ENCODE data around the gene CENPX. TPM values are rescaled to one million over a fixed set of nuclear protein-coding genes. Genes with fewer than 3 reads are reported as not detected.

CENPX gene
- total and polyA plus RNA-seq, 2 of the 13 experiments (the other 11 are each of a cell fraction or from before 2014, with no cell fraction given): 92.7 to 170 TPM

DNA sequence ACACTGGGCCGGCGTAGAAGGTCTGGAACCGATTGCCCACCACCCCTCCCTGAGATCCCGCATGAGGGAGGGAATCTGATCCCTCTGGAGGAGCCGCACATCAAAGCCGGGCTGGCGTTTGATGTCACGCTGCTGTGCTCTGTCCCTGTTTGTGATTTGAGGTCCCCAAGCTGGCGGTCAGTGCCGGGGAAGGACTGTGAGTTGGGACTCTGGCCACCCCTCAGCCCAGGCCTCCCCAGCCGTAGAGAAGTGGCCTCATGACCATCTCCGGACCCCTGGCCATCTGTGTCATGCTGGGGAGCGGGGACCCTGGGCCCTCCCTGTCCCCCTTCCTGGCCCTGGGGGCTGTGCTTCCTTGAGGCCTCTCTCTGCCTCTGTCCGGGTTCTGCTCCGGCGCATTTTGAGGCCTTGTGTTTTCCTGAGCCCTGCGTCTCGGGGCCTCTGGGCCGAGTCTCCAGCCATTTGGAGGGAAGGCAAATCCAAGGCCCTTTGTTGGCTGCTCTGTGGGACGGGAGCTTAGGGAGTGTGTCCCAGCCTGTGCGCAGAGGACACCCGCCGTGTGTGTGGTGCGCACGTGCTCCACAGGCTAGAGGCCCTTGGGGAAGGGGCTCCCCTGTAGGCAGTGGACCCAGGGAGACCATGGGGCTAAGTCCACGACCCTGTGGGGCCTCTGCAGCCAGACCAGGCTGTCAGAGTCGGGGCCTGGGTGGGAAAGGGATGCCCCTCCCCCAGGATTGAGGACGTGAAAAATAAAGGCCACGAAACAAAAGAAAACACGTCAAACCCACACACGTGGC is 30.2 kb downstream of the CENPX start (continued):
- TF ChIP-seq, protein P1, sequence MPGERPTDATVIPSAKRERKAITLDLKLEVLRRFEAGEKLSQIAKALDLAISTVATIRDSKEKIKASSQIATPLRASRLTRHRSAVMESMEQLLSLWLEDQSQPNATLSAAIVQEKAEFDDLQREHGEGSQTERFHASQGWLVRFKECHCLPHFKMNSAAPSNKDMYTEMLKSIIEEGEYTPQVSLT (CRISPR knock-in tag; IDR thresholded peaks at IDR 0.05; ENCODE audit: borderline replicate concordance, low read depth): peak; percentile 7; the same call in 1 of the 2 replicates
- TF ChIP-seq ETV5 (CRISPR knock-in tag; IDR thresholded peaks at IDR 0.05; ENCODE audit: borderline replicate concordance) (peak; percentile 75), TERF1 (CRISPR knock-in tag; IDR thresholded peaks at IDR 0.05) (peak; percentile 95), MAX (IDR thresholded peaks at IDR 0.05) (no peak), ZNF274 (CRISPR knock-in tag; IDR thresholded peaks at IDR 0.05) (peak; percentile 99), ZNF768 (CRISPR knock-in tag; IDR thresholded peaks at IDR 0.05) (no peak; the same call in none of the 2 replicates), AGO1 (IDR thresholded peaks at IDR 0.05; ENCODE audit: low read depth, low read length, poor library complexity, severe bottlenecking) (peak; percentile 73), ZNF234 (CRISPR knock-in tag; conservative IDR thresholded peaks at IDR 0.05) (peak; percentile 93; the same call in 1 of the 2 replicates), FOXM1 (CRISPR knock-in tag; IDR thresholded peaks at IDR 0.05) (peak; percentile 55; the same call in 1 of the 2 replicates), ZNF160 (CRISPR knock-in tag; IDR thresholded peaks at IDR 0.05) (peak; percentile 95), KAT7 (CRISPR knock-in tag; IDR thresholded peaks at IDR 0.05; ENCODE audit: borderline replicate concordance) (peak; percentile 21; the same call in 1 of the 2 replicates), SMAD3 (CRISPR knock-in tag; IDR thresholded peaks at IDR 0.05) (peak; percentile 90), NFE2 (CRISPR knock-in tag; IDR thresholded peaks at IDR 0.05) (0 out of 2 replicates have a peak, but pooled peaks have one; percentile 25), ZUFSP (CRISPR knock-in tag; IDR thresholded peaks at IDR 0.05; ENCODE audit: borderline replicate concordance) (no peak), ZFX (CRISPR knock-in tag; IDR thresholded peaks at IDR 0.05; ENCODE audit: low read depth) (peak; percentile 98), SALL2 (CRISPR knock-in tag; IDR thresholded peaks at IDR 0.05) (peak; percentile 27), ZNF253 (CRISPR knock-in tag; IDR thresholded peaks at IDR 0.05; ENCODE audit: borderline replicate concordance) (peak; percentile 97), SALL1 (CRISPR knock-in tag; IDR thresholded peaks at IDR 0.05) (peak; percentile 97), ZNF34 (CRISPR knock-in tag; IDR thresholded peaks at IDR 0.05; ENCODE audit: borderline replicate concordance) (no peak; the same call in 1 of the 2 replicates), EEA1 (CRISPR knock-in tag; IDR thresholded peaks at IDR 0.05; ENCODE audit: borderline replicate concordance) (peak; percentile 98)
- TF ChIP-seq, protein P2, sequence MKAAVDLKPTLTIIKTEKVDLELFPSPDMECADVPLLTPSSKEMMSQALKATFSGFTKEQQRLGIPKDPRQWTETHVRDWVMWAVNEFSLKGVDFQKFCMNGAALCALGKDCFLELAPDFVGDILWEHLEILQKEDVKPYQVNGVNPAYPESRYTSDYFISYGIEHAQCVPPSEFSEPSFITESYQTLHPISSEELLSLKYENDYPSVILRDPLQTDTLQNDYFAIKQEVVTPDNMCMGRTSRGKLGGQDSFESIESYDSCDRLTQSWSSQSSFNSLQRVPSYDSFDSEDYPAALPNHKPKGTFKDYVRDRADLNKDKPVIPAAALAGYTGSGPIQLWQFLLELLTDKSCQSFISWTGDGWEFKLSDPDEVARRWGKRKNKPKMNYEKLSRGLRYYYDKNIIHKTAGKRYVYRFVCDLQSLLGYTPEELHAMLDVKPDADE (CRISPR knock-in tag; IDR thresholded peaks at IDR 0.05): 0 out of 2 replicates have a peak, but pooled peaks have one; percentile 69

All from HepG2 (cell line).